Stimulated activated CD8-positive, alpha-beta memory T cell treated with anti-CD3 and anti-CD28 coated beads, Interleukin-12 subunit alpha, Interleukin-12 subunit beta, amount 100 ng/mL, for 24 hours (primary cell): ENCODE results near the gene PDCD10.

Experiments
- DNase-seq: peaks from one replicate; pipeline ENCODE4 v3.0.0-alpha.2; 2020; ENCODE audit errors: extremely low read depth

PDCD10 gene

GRCh38 chr3:167684388-167684993 is 50.2 kb downstream of the PDCD10 start:
- DNase-seq: peak; percentile 14

GRCh38 chr3:167679526-167679925 is 55.2 kb downstream of the PDCD10 start:
- DNase-seq: no peak

GRCh38 chr3:167675848-167676247 is 58.8 kb downstream of the PDCD10 start:
- no peak for DNase-seq

- DNase-seq: no peak
These were observed 61.5 kb downstream of the PDCD10 start for GRCh38 chr3:167673221-167673620.

- DNase-seq: no peak
These were observed 62.7 kb downstream of the PDCD10 start for GRCh38 chr3:167671878-167672427.

GRCh38 chr3:167669699-167670098 is 65.0 kb downstream of the PDCD10 start:
- no peak for DNase-seq

GRCh38 chr3:167668651-167669050 is 66.0 kb downstream of the PDCD10 start:
- no peak for DNase-seq

GRCh38 chr3:167666563-167666962 is 68.1 kb downstream of the PDCD10 start:
- DNase-seq: no peak

GRCh38 chr3:167662919-167663400 is 71.7 kb downstream of the PDCD10 start:
- no peak for DNase-seq

GRCh38 chr3:167657684-167658225 is 76.9 kb downstream of the PDCD10 start:
- DNase-seq: no peak

GRCh38 chr3:167656821-167657220 is 77.9 kb downstream of the PDCD10 start:
- no peak for DNase-seq

GRCh38 chr3:167653760-167654159 is 80.9 kb downstream of the PDCD10 start, which contains the start of gene WDR49:
Gene WDR49 (minus strand): TSS chr3:167653942. CDS start chr3:167653425, 517 bp downstream.
- no peak for DNase-seq

- DNase-seq: no peak
These were observed 81.5 kb downstream of the PDCD10 start for GRCh38 chr3:167653155-167653554.

- DNase-seq: no peak
These were observed 82.9 kb downstream of the PDCD10 start for GRCh38 chr3:167651826-167652225.

GRCh38 chr3:167650459-167650858 is 84.2 kb downstream of the PDCD10 start:
- no peak for DNase-seq

- DNase-seq: no peak
These were observed 84.9 kb downstream of the PDCD10 start for GRCh38 chr3:167649746-167650145.

GRCh38 chr3:167644611-167645010 is 90.1 kb downstream of the PDCD10 start:
- no peak for DNase-seq
